Endodermal cell (in vitro differentiated cells): ENCODE data around the gene CFAP221. TPM values are rescaled to one million over a fixed set of nuclear protein-coding genes. Genes with fewer than 3 reads are reported as not detected.
"Not testable (repeated sequence)": the region's sequence is repeated elsewhere in the genome, so short reads cannot be mapped to it uniquely, and the experiment has no call there.

Source experiments
- DNase-seq: peaks from one replicate; pipeline ENCODE4 v3.0.0-alpha.2; 2017
- H3K27ac ChIP-seq: 2 replicates; pipeline ENCODE4 v1.5.1; 2013; ENCODE audit warnings: mild to moderate bottlenecking, low read depth, low read length, moderate library complexity
- H3K27me3 ChIP-seq: 2 replicates; pipeline ENCODE4 v1.6.1; 2013; ENCODE audit warnings: mild to moderate bottlenecking, low read length, moderate library complexity; ENCODE audit not compliant: insufficient read depth, control insufficient read depth, poor library complexity, severe bottlenecking
- H3K36me3 ChIP-seq: 2 replicates; pipeline ENCODE4 v1.7.0; 2013; ENCODE audit warnings: mild to moderate bottlenecking, low read length, moderate library complexity; ENCODE audit not compliant: control insufficient read depth, insufficient read depth
- H3K4me1 ChIP-seq: one replicate; pipeline ENCODE4 v1.7.0; 2013; ENCODE audit warnings: low read length; ENCODE audit not compliant: control insufficient read depth, insufficient read depth
- H3K4me3 ChIP-seq: 2 replicates; pipeline ENCODE4 v1.5.1; 2013; ENCODE audit warnings: mild to moderate bottlenecking, low read length, moderate library complexity
- H3K9ac ChIP-seq: 2 replicates; pipeline ENCODE4 v1.6.1; 2013; ENCODE audit warnings: mild to moderate bottlenecking, low read length, moderate library complexity; ENCODE audit not compliant: poor library complexity, severe bottlenecking; ENCODE audit errors: extremely low read depth
- H3K9me3 ChIP-seq: 2 replicates; pipeline ENCODE4 v1.6.1; 2013; ENCODE audit warnings: mild to moderate bottlenecking, low read length, moderate library complexity; ENCODE audit not compliant: control insufficient read depth
- H3K27ac Mint-ChIP-seq: 2 replicates; pipeline ENCODE4 v1.8.0; 2020; ENCODE audit warnings: mixed read lengths
- H3K27me3 Mint-ChIP-seq: 2 replicates; pipeline ENCODE4 v1.8.0; 2021; ENCODE audit warnings: mild to moderate bottlenecking, mixed read lengths; ENCODE audit not compliant: insufficient read depth
- H3K36me3 Mint-ChIP-seq: 2 replicates; pipeline ENCODE4 v1.8.0; 2020; ENCODE audit warnings: low read depth, mixed read lengths
- H3K4me1 Mint-ChIP-seq: 2 replicates; pipeline ENCODE4 v1.8.0; 2020; ENCODE audit warnings: mixed read lengths
- H3K4me3 Mint-ChIP-seq: 2 replicates; pipeline ENCODE4 v1.8.0; 2020; ENCODE audit warnings: mild to moderate bottlenecking, moderate library complexity, mixed read lengths
- H3K9me3 Mint-ChIP-seq: 2 replicates; pipeline ENCODE4 v1.8.0; 2020; ENCODE audit warnings: mild to moderate bottlenecking, mixed read lengths
- CTCF ChIP-seq: fragments of 200-600 bp; sonication (generic); conservative IDR thresholded peaks from 2 replicates; pipeline ENCODE4 v1.5.0; 2021; ENCODE audit warnings: antibody characterized with exemption, mild to moderate bottlenecking
- WGBS, 2 experiments: methylation state at CpG; one replicate each; pipeline versions ENCODE4 v1.1.5 to v1.1.7; 2013; ENCODE audit warnings: missing lambda C conversion rate in 2 of 2, mixed read lengths in 1 of 2; ENCODE audit not compliant: insufficient coverage in 1 of 2, insufficient read length in 1 of 2; 5-methylcytosine and 5-hydroxymethylcytosine counted together
- total RNA-seq, 2 donors: library from RNA; stranded (reverse); fragmentation: NEBNext Ultra II Directional in 1 of 2; extraction: Animal tissue kit (Norgen Biotek cat#: 25700) in 1 of 2; gene quantifications; 2 replicates in 1 of 2; 3 replicates in 1 of 2; pipeline ENCODE4 v1.2.1, GENCODE V29; 2021

The CFAP221 gene
- total RNA-seq, 2 donors from 2014 or later, result 10.0 to 18.0 TPM

GRCh38 chr2:119617455-119617854 lies 73.2 kb downstream of the CFAP221 start:
- Mint-ChIP-seq H3K4me1 (peaks cover 5% of the 10 kb centered on the region), H3K27ac (no peak overlapping the region), H3K36me3 (peaks cover 8% of the 10 kb centered on the region)

GRCh38 chr2:119618725-119619124 lies 74.5 kb downstream of the CFAP221 start:
- not testable (repeated sequence) for H3K9me3 ChIP-seq, H3K36me3 ChIP-seq, H3K4me3 Mint-ChIP-seq, H3K27ac ChIP-seq, H3K36me3 Mint-ChIP-seq, DNase-seq, H3K27ac Mint-ChIP-seq, H3K9ac ChIP-seq, H3K27me3 ChIP-seq, H3K4me3 ChIP-seq, H3K4me1 ChIP-seq, H3K4me1 Mint-ChIP-seq
- peaks cover 44% of the 10 kb centered on the region for H3K9me3 Mint-ChIP-seq
- H3K27me3 Mint-ChIP-seq, result peaks cover 14% of the 10 kb centered on the region
- 75 to 100% methylated on average over 4 to 7 of the region's 7 CpGs for WGBS, 2 experiments

More at GRCh38 chr2:119617455-119617854, 73.2 kb downstream of the CFAP221 start:
- no peak overlapping the region for H3K27ac ChIP-seq
- H3K27me3 ChIP-seq, result no peaks in the 10 kb centered on the region
- H3K36me3 ChIP-seq, result no peaks in the 10 kb centered on the region
- H3K27me3 Mint-ChIP-seq, result peaks cover 15% of the 10 kb centered on the region
- no peak overlapping the region for H3K4me3 ChIP-seq
- no peak overlapping the region for H3K9ac ChIP-seq
- 91 to 95% methylated on average over 2 of the region's 2 CpGs for WGBS, 2 experiments
- H3K4me3 Mint-ChIP-seq, result no peak overlapping the region
- H3K4me1 ChIP-seq, result no peaks in the 10 kb centered on the region
- peaks cover 43% of the 10 kb centered on the region for H3K9me3 Mint-ChIP-seq
- no peak for TF ChIP-seq CTCF
- peaks cover 17% of the 10 kb centered on the region for H3K9me3 ChIP-seq
- DNase-seq, result no peak

GRCh38 chr2:119625226-119625625 lies 81.0 kb downstream of the CFAP221 start:
- H3K36me3 Mint-ChIP-seq, result no peaks in the 10 kb centered on the region
- 93 to 100% methylated on average over 1 to 3 of the region's 3 CpGs for WGBS, 2 experiments
- Histone ChIP-seq H3K27me3 (no peaks in the 10 kb centered on the region), H3K27ac (no peak overlapping the region), H3K4me1 (no peaks in the 10 kb centered on the region), H3K9ac (no peak overlapping the region), H3K4me3 (no peak overlapping the region), H3K9me3 (no peaks in the 10 kb centered on the region), H3K36me3 (no peaks in the 10 kb centered on the region)
- no peak overlapping the region for H3K27ac Mint-ChIP-seq
- H3K4me1 Mint-ChIP-seq, result no peaks in the 10 kb centered on the region
- TF ChIP-seq CTCF, result no peak
- peaks cover 10% of the 10 kb centered on the region for H3K27me3 Mint-ChIP-seq
- peaks cover 36% of the 10 kb centered on the region for H3K9me3 Mint-ChIP-seq
- no peak for DNase-seq
- no peak overlapping the region for H3K4me3 Mint-ChIP-seq

GRCh38 chr2:119629323-119629825 lies 85.1 kb downstream of the CFAP221 start:
- no peaks in the 10 kb centered on the region for H3K9me3 ChIP-seq
- H3K4me1 Mint-ChIP-seq, result no peaks in the 10 kb centered on the region
- 82 to 90% methylated on average over 2 to 5 of the region's 5 CpGs for WGBS, 2 experiments
- H3K27ac Mint-ChIP-seq, result no peak overlapping the region
- no peak overlapping the region for H3K27ac ChIP-seq
- no peak for DNase-seq
- no peak for TF ChIP-seq CTCF
- peaks cover 27% of the 10 kb centered on the region for H3K9me3 Mint-ChIP-seq
- no peak overlapping the region for H3K9ac ChIP-seq
- H3K27me3 Mint-ChIP-seq, result peaks cover 5% of the 10 kb centered on the region
- no peak overlapping the region for H3K4me3 Mint-ChIP-seq
- H3K36me3 ChIP-seq, result no peaks in the 10 kb centered on the region
- no peak overlapping the region for H3K4me3 ChIP-seq
- no peaks in the 10 kb centered on the region for H3K27me3 ChIP-seq
- H3K36me3 Mint-ChIP-seq, result no peaks in the 10 kb centered on the region
- no peaks in the 10 kb centered on the region for H3K4me1 ChIP-seq
